SK-N-MC (cell line): ENCODE data around the gene SLC15A3.
"Not testable (repeated sequence)": the region's sequence is repeated elsewhere in the genome, so short reads cannot be mapped to it uniquely, and the experiment has no call there.

Source experiments
- DNase-seq: peaks from one replicate; pipeline ENCODE4 v3.0.0-alpha.2; 2011; ENCODE audit warnings: low read depth, low spot score
- H3K27ac ChIP-seq: fragments of 200-600 bp; sonication (generic); 2 replicates; pipeline ENCODE4 v1.5.1; 2016; ENCODE audit warnings: mixed run types
- H3K36me3 ChIP-seq: fragments of 200-600 bp; sonication (generic); 2 replicates; pipeline ENCODE4 v1.6.1; 2017; ENCODE audit warnings: antibody characterized with exemption, low read length, mixed read lengths; ENCODE audit not compliant: insufficient read depth
- H3K4me3 ChIP-seq: fragments of 200-600 bp; sonication (generic); 2 replicates; pipeline ENCODE4 v1.5.1; 2016
- H3K9ac ChIP-seq: fragments of 200-600 bp; sonication (generic); 2 replicates; pipeline ENCODE4 v1.8.0; 2017; ENCODE audit warnings: mixed run types, mixed read lengths; ENCODE audit not compliant: insufficient read length
- H3K9me3 ChIP-seq: fragments of 200-600 bp; sonication (generic); 2 replicates; pipeline ENCODE4 v1.6.1; 2017; ENCODE audit warnings: low read depth, mild to moderate bottlenecking, antibody characterized with exemption, low read length, moderate library complexity, mixed read lengths
- EZH2 ChIP-seq: fragments of 200-600 bp; sonication (generic); IDR thresholded peaks from one replicate; pipeline ENCODE4 v1.6.1; 2017; ENCODE audit warnings: antibody characterized with exemption
- FOXP2 ChIP-seq: optimal IDR thresholded peaks from 2 replicates; pipeline ENCODE3; 2011; ENCODE audit warnings: mild to moderate bottlenecking, moderate library complexity; ENCODE audit not compliant: insufficient read depth; ENCODE audit errors: extremely low read length, control extremely low read depth
- POLR2AphosphoS5 ChIP-seq: IDR thresholded peaks from 2 replicates; pipeline ENCODE4 v1.6.1; 2012; ENCODE audit warnings: mild to moderate bottlenecking, low read depth, low read length, borderline replicate concordance

The SLC15A3 gene

GRCh38 chr11:60914633-60915247 is 37.2 kb downstream of the SLC15A3 start:
- no peak for DNase-seq

GRCh38 chr11:60913793-60914632 is 38.0 kb downstream of the SLC15A3 start, which contains the start of gene TMEM109:
TMEM109 (plus strand) TSS chr11:60914158; CDS start chr11:60919694, 5,536 bp downstream.
- TF ChIP-seq POLR2AphosphoS5 = peak; percentile 86
- TF ChIP-seq EZH2 = no peak
- TF ChIP-seq FOXP2 = no peak
- DNase-seq = peak; percentile 92
- Histone ChIP-seq H3K27ac (peak within 1 kb of the TSS; percentile 98), H3K9ac (peak within 1 kb of the TSS; percentile 92), H3K4me3 (peak within 1 kb of the TSS; percentile 93), H3K9me3 (no peaks in the 10 kb centered on the region), H3K36me3 (peaks cover 16% of the 10 kb centered on the region)

More at GRCh38 chr11:60914633-60915247, 37.2 kb downstream of the SLC15A3 start:
- peaks cover 20% of the 10 kb centered on the region for H3K36me3 ChIP-seq
- H3K27ac ChIP-seq = no peak overlapping the region
- no peak for TF ChIP-seq FOXP2
- TF ChIP-seq POLR2AphosphoS5 = no peak
- TF ChIP-seq EZH2 = no peak
- H3K9ac ChIP-seq = peak overlapping the region; percentile 92
- H3K4me3 ChIP-seq = peak overlapping the region; percentile 93
- H3K9me3 ChIP-seq = no peaks in the 10 kb centered on the region

GRCh38 chr11:60912851-60913528 is 39.0 kb downstream of the SLC15A3 start:
- no peak for DNase-seq
- Histone ChIP-seq H3K9ac (peak overlapping the region; percentile 92), H3K36me3 (peaks cover 7% of the 10 kb centered on the region), H3K4me3 (peak overlapping the region; percentile 93), H3K9me3 (no peaks in the 10 kb centered on the region), H3K27ac (peak overlapping the region; percentile 98)
- TF ChIP-seq POLR2AphosphoS5 (no peak), FOXP2 (no peak), EZH2 (no peak)

GRCh38 chr11:60912223-60912850 is 39.6 kb downstream of the SLC15A3 start:
- H3K36me3 ChIP-seq = peaks cover 4% of the 10 kb centered on the region
- no peak overlapping the region for H3K27ac ChIP-seq
- H3K9me3 ChIP-seq = no peaks in the 10 kb centered on the region
- TF ChIP-seq POLR2AphosphoS5 (no peak), FOXP2 (no peak), EZH2 (no peak)
- no peak overlapping the region for H3K9ac ChIP-seq
- no peak for DNase-seq
- H3K4me3 ChIP-seq = no peak overlapping the region

- H3K9ac ChIP-seq = no peak overlapping the region
- H3K27ac ChIP-seq = no peak overlapping the region
- H3K4me3 ChIP-seq = no peak overlapping the region
- H3K9me3 ChIP-seq = no peaks in the 10 kb centered on the region
- DNase-seq = no peak
- no peaks in the 10 kb centered on the region for H3K36me3 ChIP-seq
- no peak for TF ChIP-seq FOXP2
- TF ChIP-seq POLR2AphosphoS5 = no peak
Measured at GRCh38 chr11:60910711-60911380, 41.1 kb downstream of the SLC15A3 start.

GRCh38 chr11:60910281-60910687 is 41.7 kb downstream of the SLC15A3 start:
- H3K27ac ChIP-seq = no peak overlapping the region
- no peak overlapping the region for H3K4me3 ChIP-seq
- no peaks in the 10 kb centered on the region for H3K36me3 ChIP-seq
- no peak for DNase-seq
- no peak overlapping the region for H3K9ac ChIP-seq
- TF ChIP-seq FOXP2 (no peak), EZH2 (no peak), POLR2AphosphoS5 (no peak)
- H3K9me3 ChIP-seq = no peaks in the 10 kb centered on the region

- H3K27ac ChIP-seq, H3K9ac ChIP-seq, H3K36me3 ChIP-seq, DNase-seq, H3K9me3 ChIP-seq, H3K4me3 ChIP-seq: not testable (repeated sequence)
Measured at GRCh38 chr11:60909680-60910280, 42.2 kb downstream of the SLC15A3 start.
